Smooth muscle cell (in vitro differentiated cells): ENCODE results near the gene SLC35E2B. TPM values are rescaled to one million over a fixed set of nuclear protein-coding genes. Genes with fewer than 3 reads are reported as not detected.

Source experiments
- DNase-seq: peaks from one replicate; lab custom pipeline; 2025; ENCODE audit not compliant: unreplicated experiment; lab: John Stamatoyannopoulos, UW
- H2AFZ ChIP-seq: fragments of 200-600 bp; sonication (generic); 2 replicates; pipeline ENCODE4 v1.6.0; 2016; ENCODE audit warnings: antibody characterized with exemption, low read depth, mild to moderate bottlenecking
- H3F3A ChIP-seq: fragments of 200-600 bp; sonication (generic); 2 replicates; pipeline ENCODE4 v1.6.0; 2017; ENCODE audit warnings: antibody characterized with exemption, low read depth
- H3K27ac ChIP-seq: fragments of 200-600 bp; sonication (generic); 2 replicates; pipeline ENCODE4 v1.5.1; 2016; ENCODE audit warnings: low read depth, mild to moderate bottlenecking
- H3K27me3 ChIP-seq: fragments of 200-600 bp; sonication (generic); 2 replicates; pipeline ENCODE4 v1.6.1; 2016; ENCODE audit warnings: low read depth, mild to moderate bottlenecking
- H3K36me3 ChIP-seq: fragments of 200-600 bp; sonication (generic); 2 replicates; pipeline ENCODE4 v1.5.1; 2016; ENCODE audit warnings: low read depth
- H3K4me1 ChIP-seq: fragments of 200-600 bp; sonication (generic); 2 replicates; pipeline ENCODE4 v1.5.1; 2016; ENCODE audit warnings: low read depth
- H3K4me2 ChIP-seq: fragments of 200-600 bp; sonication (generic); 2 replicates; pipeline ENCODE4 v1.6.0; 2016; ENCODE audit warnings: mild to moderate bottlenecking
- H3K4me3 ChIP-seq: fragments of 200-600 bp; sonication (generic); 2 replicates; pipeline ENCODE4 v1.5.1; 2016; ENCODE audit warnings: mild to moderate bottlenecking
- H3K79me2 ChIP-seq: fragments of 200-600 bp; sonication (generic); 2 replicates; pipeline ENCODE4 v1.6.0; 2016; ENCODE audit warnings: low read depth, mild to moderate bottlenecking
- H3K9ac ChIP-seq: fragments of 200-600 bp; sonication (generic); 2 replicates; pipeline ENCODE4 v1.6.0; 2016; ENCODE audit warnings: low read depth
- H3K9me3 ChIP-seq: fragments of 200-600 bp; sonication (generic); replicated peaks from 2 replicates; pipeline ENCODE4 v1.5.1; 2016; ENCODE audit warnings: low read depth
- H4K20me1 ChIP-seq: fragments of 200-600 bp; sonication (generic); 2 replicates; pipeline ENCODE4 v1.6.0; 2016; ENCODE audit warnings: low read depth
- CTCF ChIP-seq: fragments of 200-600 bp; sonication (generic); IDR thresholded peaks from 2 replicates; pipeline ENCODE4 v1.5.1; 2017; ENCODE audit warnings: borderline replicate concordance, mild to moderate bottlenecking, antibody characterized with exemption; ENCODE audit not compliant: insufficient read depth, poor library complexity, severe bottlenecking
- WGBS: methylation state at CpG from one replicate; pipeline ENCODE4 v1.1.7; 2016; ENCODE audit warnings: low lambda C conversion rate; 5-methylcytosine and 5-hydroxymethylcytosine counted together
- polyA plus RNA-seq: library from polyadenylated mRNA; unstranded; fragments of >200 nt; fragmentation: Nextera tagmentation; extraction: Ambion mirVana; gene quantifications from 2 replicates; pipeline ENCODE4 v1.2.1, GENCODE V29; 2016
- total RNA-seq: library from RNA; depleted of rRNA; stranded (reverse); fragments of >200 nt; gene quantifications from 2 replicates; pipeline ENCODE4 v1.2.3, GENCODE V29; 2014

SLC35E2B gene
- total and polyA plus RNA-seq, 2 experiments from 2014 or later: 19.7 to 24.2 TPM

DNA sequence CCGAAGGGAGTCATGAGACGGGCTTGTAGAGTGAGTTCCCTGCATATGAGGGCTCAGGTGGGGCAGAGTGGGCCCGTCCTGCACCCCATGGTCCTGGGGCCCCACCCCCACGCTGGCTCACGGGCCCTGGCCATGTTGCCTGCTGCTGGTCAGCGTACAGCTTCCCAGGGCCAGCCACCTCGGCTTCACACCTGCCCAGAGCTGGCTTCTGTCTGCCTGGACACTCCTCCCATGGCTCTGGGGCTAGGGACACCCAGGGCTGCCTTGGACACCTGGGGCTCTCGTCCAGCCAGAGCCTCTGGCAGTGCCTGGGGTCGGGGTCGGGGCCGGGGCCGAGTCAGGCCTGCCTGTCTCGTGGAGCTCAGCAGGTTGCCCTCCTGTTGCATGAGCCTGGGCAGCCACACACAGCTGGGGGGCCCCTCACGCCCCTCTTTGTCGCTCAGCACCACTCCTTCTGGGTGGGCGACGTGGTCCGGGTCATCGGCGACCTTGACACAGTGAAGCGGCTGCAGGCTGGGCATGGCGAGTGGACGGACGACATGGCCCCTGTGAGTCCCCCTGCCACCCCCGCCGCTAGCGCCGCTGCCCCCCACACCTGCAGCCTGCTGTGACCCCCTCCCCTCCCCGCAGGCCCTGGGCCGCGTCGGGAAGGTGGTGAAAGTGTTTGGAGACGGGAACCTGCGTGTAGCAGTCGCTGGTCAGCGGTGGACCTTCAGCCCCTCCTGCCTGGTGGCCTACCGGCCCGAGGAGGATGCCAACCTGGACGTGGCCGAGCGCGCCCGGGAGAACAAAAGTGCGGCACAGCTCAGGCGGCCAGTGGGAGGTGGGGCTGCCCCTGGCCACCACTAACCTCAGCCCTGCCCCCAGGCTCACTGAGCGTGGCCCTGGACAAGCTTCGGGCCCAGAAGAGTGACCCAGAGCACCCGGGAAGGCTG is 66.1 kb downstream of the SLC35E2B start:
- 95% methylated on average over 39 of the region's 48 CpGs for WGBS
- Histone ChIP-seq H3K36me3 (no peaks in the 10 kb centered on the region), H3K79me2 (no peaks in the 10 kb centered on the region), H3K4me2 (no peak overlapping the region), H3K4me3 (no peak overlapping the region), H3K27ac (no peak overlapping the region), H3K27me3 (no peaks in the 10 kb centered on the region), H3F3A (peaks cover 4% of the 10 kb centered on the region), H2AFZ (no peak overlapping the region), H3K9me3 (no peaks in the 10 kb centered on the region), H3K4me1 (peaks cover 7% of the 10 kb centered on the region), H3K9ac (no peak overlapping the region), H4K20me1 (peaks cover 53% of the 10 kb centered on the region)
- DNase-seq: no peak
- TF ChIP-seq CTCF: no peak

- no peak overlapping the region for H3K4me3 ChIP-seq
- no peak overlapping the region for H3K4me2 ChIP-seq
Observed at GRCh38 chr1:1625824-1626206, 66.8 kb downstream of the SLC35E2B start.

DNA sequence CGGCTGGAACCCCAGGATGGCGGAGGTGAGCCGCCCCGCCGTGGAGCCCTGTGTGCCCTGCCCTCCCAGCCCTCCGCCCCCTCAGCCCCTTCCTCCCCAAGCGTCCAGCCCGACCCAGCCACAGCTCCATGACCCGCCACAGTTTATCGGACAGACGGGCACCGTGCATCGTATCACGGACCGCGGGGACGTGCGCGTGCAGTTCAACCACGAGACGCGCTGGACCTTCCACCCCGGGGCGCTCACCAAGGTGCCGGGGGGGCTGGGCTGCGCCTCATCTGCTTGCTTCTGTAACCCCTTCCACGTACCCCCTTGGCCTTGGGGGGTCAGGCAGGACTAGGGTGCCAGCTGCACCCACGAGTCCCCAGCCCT is 67.2 kb downstream of the SLC35E2B start:
- Histone ChIP-seq H3K27me3 (no peaks in the 10 kb centered on the region), H3K9me3 (no peaks in the 10 kb centered on the region), H2AFZ (no peak overlapping the region), H3K9ac (no peak overlapping the region), H4K20me1 (peaks cover 64% of the 10 kb centered on the region), H3K79me2 (no peaks in the 10 kb centered on the region), H3K4me1 (peaks cover 8% of the 10 kb centered on the region), H3F3A (peaks cover 3% of the 10 kb centered on the region), H3K36me3 (no peaks in the 10 kb centered on the region), H3K4me2 (no peak overlapping the region), H3K27ac (no peak overlapping the region), H3K4me3 (no peak overlapping the region)
- no peak for TF ChIP-seq CTCF
- 97% methylated on average over 25 of the region's 28 CpGs for WGBS
- DNase-seq: no peak

More at GRCh38 chr1:1625824-1626206, 66.8 kb downstream of the SLC35E2B start:
- H3K36me3 ChIP-seq: no peaks in the 10 kb centered on the region
- no peaks in the 10 kb centered on the region for H3K79me2 ChIP-seq
- H3K4me1 ChIP-seq: peaks cover 8% of the 10 kb centered on the region
- no peak overlapping the region for H3K27ac ChIP-seq
- H3K9me3 ChIP-seq: no peaks in the 10 kb centered on the region
- DNase-seq: no peak
- H3K27me3 ChIP-seq: no peaks in the 10 kb centered on the region
- H3K9ac ChIP-seq: no peak overlapping the region
- H3F3A ChIP-seq: peaks cover 3% of the 10 kb centered on the region
- TF ChIP-seq CTCF: no peak
- H4K20me1 ChIP-seq: peaks cover 60% of the 10 kb centered on the region
- H2AFZ ChIP-seq: no peak overlapping the region
- WGBS: 93% methylated on average over 5 of the region's 8 CpGs
